Lower leg skin (tissue), 3 donors: ENCODE results near the gene BRD7.

Source experiments
- CTCF ChIP-seq, 3 donors: fragments of 450-650 bp; IDR thresholded peaks; one replicate each; pipeline ENCODE4 v1.5.1; 2016; ENCODE audit warnings: antibody characterized with exemption in 3 of 3, mild to moderate bottlenecking in 3 of 3, moderate library complexity in 2 of 3
- POLR2A ChIP-seq, 2 donors: fragments of 450-650 bp; IDR thresholded peaks; one replicate each; pipeline ENCODE4 v1.6.1; 2016 to 2017; ENCODE audit warnings: antibody characterized with exemption in 2 of 2, mild to moderate bottlenecking in 1 of 2, moderate library complexity in 1 of 2

DNA sequence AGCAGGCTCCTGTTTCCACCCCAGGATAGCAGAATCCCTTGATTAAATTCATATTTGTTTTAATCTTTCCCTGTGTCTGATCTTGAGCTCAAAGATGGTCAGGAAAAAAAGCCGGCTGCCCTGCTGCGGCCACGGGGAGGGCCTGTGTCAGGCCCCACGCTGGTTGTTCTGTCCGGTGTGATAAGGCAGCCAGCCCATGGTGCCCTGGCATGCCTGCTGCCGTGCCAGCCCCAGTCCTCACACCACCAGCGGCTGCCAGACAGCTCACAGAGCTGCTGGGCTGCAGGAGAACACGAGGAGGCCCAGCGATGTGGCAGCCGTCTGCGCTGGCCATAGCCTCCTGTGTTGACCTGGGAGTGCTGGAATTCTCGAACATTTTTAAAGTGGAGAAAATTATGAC, 34.7 kb upstream of the BRD7 start:
- TF ChIP-seq CTCF (IDR thresholded peaks at IDR 0.05) (no peak), POLR2A (IDR thresholded peaks at IDR 0.05) (no peak)
